Neural progenitor cell (in vitro differentiated cells): Measurements from ENCODE around the gene CFAP54. TPM values are rescaled to one million over a fixed set of nuclear protein-coding genes. Genes with fewer than 3 reads are reported as not detected.

Experiments
- DNase-seq: peaks from one replicate; pipeline ENCODE4 v3.0.0-alpha.2; 2016; ENCODE audit warnings: low spot score
- H2AFZ ChIP-seq: fragments of 200-600 bp; sonication (generic); replicated peaks from 2 replicates; pipeline ENCODE4 v1.6.1; 2016; ENCODE audit warnings: antibody characterized with exemption
- H3F3A ChIP-seq: fragments of 200-600 bp; sonication (generic); 2 replicates; pipeline ENCODE4 v1.6.1; 2016; ENCODE audit warnings: antibody characterized with exemption, low read depth
- H3K27ac ChIP-seq: fragments of 200-600 bp; sonication (generic); 2 replicates; pipeline ENCODE4 v1.5.1; 2016; ENCODE audit warnings: mild to moderate bottlenecking
- H3K27me3 ChIP-seq: fragments of 200-600 bp; sonication (generic); 2 replicates; pipeline ENCODE4 v1.6.1; 2016; ENCODE audit warnings: mild to moderate bottlenecking, moderate library complexity
- H3K36me3 ChIP-seq: fragments of 200-600 bp; sonication (generic); 2 replicates; pipeline ENCODE4 v1.5.1; 2016
- H3K4me1 ChIP-seq: fragments of 200-600 bp; sonication (generic); 2 replicates; pipeline ENCODE4 v1.6.1; 2016; ENCODE audit warnings: mixed run types
- H3K4me2 ChIP-seq: fragments of 200-600 bp; sonication (generic); 2 replicates; pipeline ENCODE4 v1.6.1; 2016
- H3K4me3 ChIP-seq: fragments of 200-600 bp; sonication (generic); 2 replicates; pipeline ENCODE4 v1.5.1; 2016
- H3K79me2 ChIP-seq: fragments of 200-600 bp; sonication (generic); 2 replicates; pipeline ENCODE4 v1.6.1; 2016; ENCODE audit warnings: low read depth
- H3K9ac ChIP-seq: fragments of 200-600 bp; sonication (generic); 2 replicates; pipeline ENCODE4 v1.6.1; 2016
- H3K9me3 ChIP-seq: fragments of 200-600 bp; sonication (generic); 2 replicates; pipeline ENCODE4 v1.5.1; 2016; ENCODE audit warnings: low read depth
- H4K20me1 ChIP-seq: fragments of 200-600 bp; sonication (generic); 2 replicates; pipeline ENCODE4 v1.6.1; 2016; ENCODE audit warnings: low read depth
- H3K27ac Mint-ChIP-seq: 3 replicates; pipeline ENCODE4 v1.8.0; 2021; ENCODE audit warnings: mixed read lengths
- H3K27me3 Mint-ChIP-seq: 2 replicates; pipeline ENCODE4 v1.8.0; 2022; ENCODE audit warnings: low read depth, mild to moderate bottlenecking, inconsistent platforms, moderate library complexity, mixed read lengths; ENCODE audit not compliant: insufficient read depth
- H3K36me3 Mint-ChIP-seq: 3 replicates; pipeline ENCODE4 v1.8.0; 2021; ENCODE audit warnings: mixed read lengths
- H3K4me1 Mint-ChIP-seq: 3 replicates; pipeline ENCODE4 v1.8.0; 2021; ENCODE audit warnings: mixed read lengths
- H3K4me3 Mint-ChIP-seq: 3 replicates; pipeline ENCODE4 v1.8.0; 2021; ENCODE audit warnings: mild to moderate bottlenecking, moderate library complexity, mixed read lengths
- H3K9me3 Mint-ChIP-seq: 3 replicates; pipeline ENCODE4 v1.8.0; 2020; ENCODE audit warnings: mixed read lengths
- EZH2 ChIP-seq: fragments of 200-600 bp; sonication (generic); IDR thresholded peaks from 2 replicates; pipeline ENCODE4 v1.6.1; 2017; ENCODE audit warnings: antibody characterized with exemption, mild to moderate bottlenecking, moderate library complexity
- EZH2phosphoT487 ChIP-seq: fragments of 200-600 bp; sonication (generic); IDR thresholded peaks from 2 replicates; pipeline ENCODE4 v1.6.1; 2017; ENCODE audit warnings: antibody characterized with exemption
- total RNA-seq: library from RNA; depleted of rRNA; stranded (reverse); fragments of >200 nt; gene quantifications from 2 replicates; pipeline ENCODE4 v1.2.3, GENCODE V29; 2015; ENCODE audit warnings: low replicate concordance
- TF ChIP-seq, protein P1 (sequence below): fragments of 200-600 bp; sonication (generic); IDR thresholded peaks from 2 replicates; pipeline ENCODE4 v1.5.1; 2017; ENCODE audit warnings: antibody characterized with exemption, mild to moderate bottlenecking

The CFAP54 gene
- total RNA-seq, 1 donor from 2014 or later = 4.2 TPM

DNA sequence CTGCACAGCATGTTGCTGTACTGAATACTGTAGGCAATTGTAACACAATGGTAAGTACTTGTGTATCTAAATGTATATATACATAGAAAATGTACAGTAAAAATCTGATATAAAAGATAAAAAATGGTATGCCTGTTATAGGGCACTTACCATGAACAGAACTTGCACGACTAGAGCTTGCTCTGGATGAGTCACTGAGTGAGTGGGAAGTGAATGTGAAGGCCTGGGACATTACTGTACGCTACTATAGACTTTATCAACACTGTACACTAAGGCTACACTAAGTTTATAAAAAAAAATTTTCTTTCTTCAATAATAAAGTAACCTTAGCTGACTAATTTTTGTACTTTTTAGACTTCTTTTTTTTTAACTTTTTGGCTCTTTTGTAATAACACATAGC, 393.5 kb downstream of the CFAP54 start:
- no peaks in the 10 kb centered on the region for H3K36me3 ChIP-seq
- H3K27ac ChIP-seq = no peak overlapping the region
- H3K4me3 ChIP-seq = no peak overlapping the region

DNA sequence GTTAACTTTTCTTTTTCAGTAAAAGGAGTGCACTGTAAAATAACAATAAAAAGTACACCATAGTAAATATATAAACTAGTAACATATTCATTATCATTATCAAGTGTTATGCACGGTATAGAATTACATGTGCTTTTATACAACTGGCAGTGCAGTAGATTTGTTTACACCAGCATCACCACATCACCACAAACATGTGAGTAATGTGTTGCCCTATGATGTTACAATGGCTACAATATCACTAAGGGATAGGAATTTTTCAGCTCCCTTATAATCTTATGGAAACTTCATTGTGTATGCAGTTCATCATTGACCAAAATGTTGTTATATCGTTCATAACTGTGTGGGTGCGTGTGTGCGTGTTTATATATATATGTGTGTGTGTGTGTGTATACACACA, 394.2 kb downstream of the CFAP54 start:
- H3K79me2 ChIP-seq = no peaks in the 10 kb centered on the region

More for the DNA sequence above, 393.5 kb downstream of the CFAP54 start:
- Mint-ChIP-seq H3K36me3 (no peaks in the 10 kb centered on the region), H3K4me1 (no peaks in the 10 kb centered on the region), H3K27ac (no peak overlapping the region), H3K27me3 (peaks cover 5% of the 10 kb centered on the region), H3K9me3 (no peaks in the 10 kb centered on the region), H3K4me3 (no peak overlapping the region)
- no peak overlapping the region for H2AFZ ChIP-seq
- TF ChIP-seq, protein P1, sequence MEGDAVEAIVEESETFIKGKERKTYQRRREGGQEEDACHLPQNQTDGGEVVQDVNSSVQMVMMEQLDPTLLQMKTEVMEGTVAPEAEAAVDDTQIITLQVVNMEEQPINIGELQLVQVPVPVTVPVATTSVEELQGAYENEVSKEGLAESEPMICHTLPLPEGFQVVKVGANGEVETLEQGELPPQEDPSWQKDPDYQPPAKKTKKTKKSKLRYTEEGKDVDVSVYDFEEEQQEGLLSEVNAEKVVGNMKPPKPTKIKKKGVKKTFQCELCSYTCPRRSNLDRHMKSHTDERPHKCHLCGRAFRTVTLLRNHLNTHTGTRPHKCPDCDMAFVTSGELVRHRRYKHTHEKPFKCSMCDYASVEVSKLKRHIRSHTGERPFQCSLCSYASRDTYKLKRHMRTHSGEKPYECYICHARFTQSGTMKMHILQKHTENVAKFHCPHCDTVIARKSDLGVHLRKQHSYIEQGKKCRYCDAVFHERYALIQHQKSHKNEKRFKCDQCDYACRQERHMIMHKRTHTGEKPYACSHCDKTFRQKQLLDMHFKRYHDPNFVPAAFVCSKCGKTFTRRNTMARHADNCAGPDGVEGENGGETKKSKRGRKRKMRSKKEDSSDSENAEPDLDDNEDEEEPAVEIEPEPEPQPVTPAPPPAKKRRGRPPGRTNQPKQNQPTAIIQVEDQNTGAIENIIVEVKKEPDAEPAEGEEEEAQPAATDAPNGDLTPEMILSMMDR = no peak
- TF ChIP-seq EZH2 (no peak), EZH2phosphoT487 (no peak)
- H3K27me3 ChIP-seq = no peaks in the 10 kb centered on the region
- no peak overlapping the region for H3K4me2 ChIP-seq
- no peaks in the 10 kb centered on the region for H3F3A ChIP-seq
- H3K9me3 ChIP-seq = no peaks in the 10 kb centered on the region
- no peak for DNase-seq
- H3K4me1 ChIP-seq = no peaks in the 10 kb centered on the region
- no peaks in the 10 kb centered on the region for H4K20me1 ChIP-seq
- H3K9ac ChIP-seq = no peak overlapping the region
- H3K79me2 ChIP-seq = no peaks in the 10 kb centered on the region

GRCh38 chr12:96886998-96887677, 397.8 kb downstream of the CFAP54 start:
- Mint-ChIP-seq H3K27me3 (no peaks in the 10 kb centered on the region), H3K9me3 (no peaks in the 10 kb centered on the region), H3K4me1 (peaks cover 4% of the 10 kb centered on the region), H3K27ac (no peak overlapping the region), H3K36me3 (no peaks in the 10 kb centered on the region), H3K4me3 (no peak overlapping the region)
- no peak overlapping the region for H3K9ac ChIP-seq
- TF ChIP-seq EZH2 (no peak), EZH2phosphoT487 (no peak)
- TF ChIP-seq, protein P1 = no peak
- H3K36me3 ChIP-seq = no peaks in the 10 kb centered on the region
- no peaks in the 10 kb centered on the region for H3K27me3 ChIP-seq
- H3K27ac ChIP-seq = no peak overlapping the region
- no peak overlapping the region for H2AFZ ChIP-seq
- H4K20me1 ChIP-seq = no peaks in the 10 kb centered on the region
- H3K4me2 ChIP-seq = no peak overlapping the region
- H3K9me3 ChIP-seq = no peaks in the 10 kb centered on the region
- H3K79me2 ChIP-seq = no peaks in the 10 kb centered on the region
- H3F3A ChIP-seq = no peaks in the 10 kb centered on the region
- DNase-seq = no peak
- no peaks in the 10 kb centered on the region for H3K4me1 ChIP-seq
- no peak overlapping the region for H3K4me3 ChIP-seq

More for the DNA sequence above, 394.2 kb downstream of the CFAP54 start:
- TF ChIP-seq, protein P1 = no peak
- no peak for TF ChIP-seq EZH2
- TF ChIP-seq EZH2phosphoT487 = no peak
- no peaks in the 10 kb centered on the region for H3K36me3 Mint-ChIP-seq
- H3K4me1 Mint-ChIP-seq = no peaks in the 10 kb centered on the region
- H3K4me3 Mint-ChIP-seq = no peak overlapping the region
- H3K9ac ChIP-seq = no peak overlapping the region
- H3K27ac ChIP-seq = no peak overlapping the region
- no peaks in the 10 kb centered on the region for H3K9me3 Mint-ChIP-seq
- H4K20me1 ChIP-seq = no peaks in the 10 kb centered on the region
- H3K4me2 ChIP-seq = no peak overlapping the region
- H3K4me1 ChIP-seq = no peaks in the 10 kb centered on the region
- H3K9me3 ChIP-seq = no peaks in the 10 kb centered on the region
- H3F3A ChIP-seq = no peaks in the 10 kb centered on the region
- DNase-seq = no peak
- no peaks in the 10 kb centered on the region for H3K36me3 ChIP-seq
- no peaks in the 10 kb centered on the region for H3K27me3 ChIP-seq
- H3K27me3 Mint-ChIP-seq = peaks cover 5% of the 10 kb centered on the region
- no peak overlapping the region for H3K4me3 ChIP-seq
- H2AFZ ChIP-seq = no peak overlapping the region
- H3K27ac Mint-ChIP-seq = no peak overlapping the region
